ENCODE measurements around the gene CSTPP1.

- TF ChIP-seq CTCF (IDR thresholded peaks at IDR 0.05) (no peak), POLR2A (IDR thresholded peaks at IDR 0.05) (no peak)
These were observed 218.3 kb downstream of the CSTPP1 start for GRCh38 chr11:47154616-47155570.

Data from right lobe of liver (tissue), 4 donors.